H9 (cell line): ENCODE measurements around the gene MRM2. TPM values are rescaled to one million over a fixed set of nuclear protein-coding genes. Genes with fewer than 3 reads are reported as not detected.

Experiments
- DNase-seq: peaks from one replicate; pipeline ENCODE4 v3.0.0-alpha.2; 2017
- H2AFZ ChIP-seq: one replicate; pipeline ENCODE4 v1.6.1; 2013; ENCODE audit warnings: mild to moderate bottlenecking, low read length, control low read depth, moderate library complexity
- H2AK5ac ChIP-seq: 2 replicates; pipeline ENCODE4 v1.6.1; 2013; ENCODE audit warnings: low read length, control low read depth, mixed read lengths; ENCODE audit not compliant: insufficient read length
- H2BK120ac ChIP-seq: one replicate; pipeline ENCODE4 v1.6.1; 2013; ENCODE audit warnings: low read depth, mild to moderate bottlenecking, low read length, control low read depth, inconsistent platforms; ENCODE audit not compliant: poor library complexity, severe bottlenecking
- H2BK12ac ChIP-seq: 2 replicates; pipeline ENCODE4 v1.6.1; 2013; ENCODE audit warnings: low read length, control low read depth, mixed read lengths, low read depth; ENCODE audit not compliant: insufficient read length
- H2BK15ac ChIP-seq: 2 replicates; pipeline ENCODE4 v1.6.1; 2013; ENCODE audit warnings: low read depth, low read length, control low read depth
- H2BK20ac ChIP-seq: one replicate; pipeline ENCODE4 v1.6.1; 2013; ENCODE audit warnings: low read depth, mild to moderate bottlenecking, low read length, control low read depth, inconsistent platforms; ENCODE audit not compliant: poor library complexity, severe bottlenecking
- H2BK5ac ChIP-seq: 2 replicates; pipeline ENCODE4 v1.6.1; 2013; ENCODE audit warnings: low read length, control low read depth, mixed read lengths; ENCODE audit not compliant: insufficient read length
- H3K14ac ChIP-seq: 2 replicates; pipeline ENCODE4 v1.6.1; 2013; ENCODE audit warnings: low read length, control low read depth; ENCODE audit not compliant: insufficient read depth
- H3K18ac ChIP-seq: 2 replicates; pipeline ENCODE4 v1.6.1; 2013; ENCODE audit warnings: low read depth, mild to moderate bottlenecking, mixed read lengths, low read length, control low read depth; ENCODE audit not compliant: insufficient read length
- H3K23ac ChIP-seq: 2 replicates; pipeline ENCODE4 v1.6.1; 2013; ENCODE audit warnings: low read length, control low read depth, mixed read lengths, low read depth; ENCODE audit not compliant: insufficient read length
- H3K23me2 ChIP-seq: 2 replicates; pipeline ENCODE4 v1.6.1; 2013; ENCODE audit warnings: low read depth, mild to moderate bottlenecking, mixed read lengths, low read length, control low read depth; ENCODE audit not compliant: insufficient read length, poor library complexity, severe bottlenecking
- H3K27ac ChIP-seq: 2 replicates; pipeline ENCODE4 v1.5.1; 2013; ENCODE audit warnings: low read length, control low read depth, mixed read lengths, low read depth; ENCODE audit not compliant: insufficient read length
- H3K27me3 ChIP-seq: 2 replicates; pipeline ENCODE4 v1.6.1; 2013; ENCODE audit warnings: low read length, control low read depth, inconsistent platforms; ENCODE audit not compliant: insufficient read depth
- H3K4ac ChIP-seq: 2 replicates; pipeline ENCODE4 v1.6.1; 2013; ENCODE audit warnings: low read depth, mild to moderate bottlenecking, control low read depth, inconsistent platforms, low read length, moderate library complexity
- H3K4me1 ChIP-seq: 2 replicates; pipeline ENCODE4 v1.6.1; 2013; ENCODE audit warnings: low read length, control low read depth, inconsistent platforms; ENCODE audit not compliant: insufficient read depth
- H3K4me2 ChIP-seq: 2 replicates; pipeline ENCODE4 v1.6.1; 2013; ENCODE audit warnings: low read length, control low read depth, mixed read lengths; ENCODE audit not compliant: insufficient read length, insufficient read depth
- H3K56ac ChIP-seq: 2 replicates; pipeline ENCODE4 v1.6.1; 2013; ENCODE audit warnings: low read depth, mild to moderate bottlenecking, mixed read lengths, low read length, control low read depth; ENCODE audit not compliant: insufficient read length
- H3K79me1 ChIP-seq: 2 replicates; pipeline ENCODE4 v1.6.1; 2013; ENCODE audit warnings: low read depth, mild to moderate bottlenecking, moderate library complexity, low read length, control low read depth, inconsistent platforms; ENCODE audit not compliant: insufficient read depth, poor library complexity, severe bottlenecking
- H3K79me2 ChIP-seq: 2 replicates; pipeline ENCODE4 v1.6.1; 2013; ENCODE audit warnings: low read length, control low read depth, inconsistent platforms; ENCODE audit not compliant: insufficient read depth
- H3K9ac ChIP-seq: 2 replicates; pipeline ENCODE4 v1.6.1; 2013; ENCODE audit warnings: low read length, control low read depth, mixed read lengths; ENCODE audit not compliant: insufficient read length; ENCODE audit errors: extremely low read depth
- H3K9me3 ChIP-seq: one replicate; pipeline ENCODE4 v1.6.1; 2013; ENCODE audit warnings: low read depth, low read length, inconsistent platforms; ENCODE audit not compliant: control insufficient read depth
- H3T11ph ChIP-seq: one replicate; pipeline ENCODE4 v1.6.1; 2013; ENCODE audit warnings: mild to moderate bottlenecking, low read length, control low read depth, inconsistent platforms
- H4K20me1 ChIP-seq: one replicate; pipeline ENCODE4 v1.6.1; 2013; ENCODE audit not compliant: control insufficient read depth, insufficient read length, insufficient read depth
- H4K5ac ChIP-seq: 2 replicates; pipeline ENCODE4 v1.6.1; 2013; ENCODE audit warnings: low read depth, mild to moderate bottlenecking, mixed read lengths, low read length, control low read depth; ENCODE audit not compliant: insufficient read length
- H4K8ac ChIP-seq: replicated peaks from 2 replicates; pipeline ENCODE4 v1.6.1; 2013; ENCODE audit warnings: low read length, control low read depth, mixed read lengths, low read depth; ENCODE audit not compliant: insufficient read length
- H4K91ac ChIP-seq: 2 replicates; pipeline ENCODE4 v1.6.1; 2013; ENCODE audit warnings: low read depth, mild to moderate bottlenecking, moderate library complexity, mixed read lengths, low read length, control low read depth; ENCODE audit not compliant: insufficient read length
- H3K27ac Mint-ChIP-seq, 3 experiments: 2 replicates in 2 of 3; 3 replicates in 1 of 3; pipeline ENCODE4 v1.8.0; 2020 to 2021; ENCODE audit warnings: mixed read lengths in 3 of 3, mild to moderate bottlenecking in 1 of 3, moderate library complexity in 1 of 3
- H3K27me3 Mint-ChIP-seq: 2 replicates; pipeline ENCODE4 v1.8.0; 2021; ENCODE audit warnings: low read depth, mild to moderate bottlenecking, moderate library complexity, mixed read lengths
- H3K36me3 Mint-ChIP-seq, 3 experiments: 2 replicates in 2 of 3; 3 replicates in 1 of 3; pipeline ENCODE4 v1.8.0; 2020 to 2021; ENCODE audit warnings: low read depth in 3 of 3, mixed read lengths in 3 of 3; ENCODE audit not compliant: insufficient read depth in 1 of 3
- H3K4me1 Mint-ChIP-seq, 2 experiments: 2 replicates each; pipeline ENCODE4 v1.8.0; 2020; ENCODE audit warnings: mixed read lengths in 2 of 2
- H3K4me3 Mint-ChIP-seq, 2 experiments: 2 replicates in 1 of 2; 3 replicates in 1 of 2; pipeline ENCODE4 v1.8.0; 2020 to 2021; ENCODE audit warnings: mild to moderate bottlenecking in 2 of 2, mixed read lengths in 2 of 2, moderate library complexity in 1 of 2
- H3K9me3 Mint-ChIP-seq, 2 experiments: 2 replicates in 1 of 2; 3 replicates in 1 of 2; pipeline ENCODE4 v1.8.0; 2020; ENCODE audit warnings: mild to moderate bottlenecking in 2 of 2, mixed read lengths in 2 of 2, moderate library complexity in 1 of 2
- CTCF ChIP-seq: fragments of 200-600 bp; sonication (generic); conservative IDR thresholded peaks from 3 replicates; pipeline ENCODE4 v1.8.0; 2021; ENCODE audit warnings: antibody characterized with exemption, mild to moderate bottlenecking
- WGBS: extraction: QIAGEN DNeasy Blood & Tissue Kit; methylation state at CpG from one replicate; pipeline ENCODE4 v1.1.7; 2013; ENCODE audit warnings: missing lambda C conversion rate, low lambda C conversion rate, mixed read lengths; ENCODE audit not compliant: insufficient read length; ENCODE audit errors: extremely low coverage; 5-methylcytosine and 5-hydroxymethylcytosine counted together
- total RNA-seq: library from RNA; stranded (reverse); gene quantifications from 2 replicates; pipeline ENCODE4 v1.2.1, GENCODE V29; 2021

MRM2 gene
- total RNA-seq, 1 experiment from 2014 or later: 59.0 TPM

GRCh38 chr7:2225336-2225735, 16.7 kb downstream of the MRM2 start:
- WGBS: no CpG with 5 or more reads among the region's 14 CpGs
- Histone ChIP-seq H4K91ac (no peak overlapping the region), H2BK120ac (no peak overlapping the region), H2BK5ac (no peak overlapping the region), H3K9ac (no peak overlapping the region), H3K79me2 (no peaks in the 10 kb centered on the region; the same call in 1 of the 2 replicates), H3K23ac (no peak overlapping the region), H3K14ac (no peak overlapping the region), H2AFZ (no peak overlapping the region), H3K18ac (no peak overlapping the region), H4K5ac (no peak overlapping the region), H3K4me1 (no peaks in the 10 kb centered on the region), H4K20me1 (no peaks in the 10 kb centered on the region), H4K8ac (no peak overlapping the region), H3K27me3 (no peaks in the 10 kb centered on the region), H3K56ac (no peak overlapping the region), H2AK5ac (no peak overlapping the region), H3K79me1 (peaks cover 9% of the 10 kb centered on the region), H3K4ac (no peak overlapping the region), H2BK20ac (no peak overlapping the region), H2BK12ac (no peak overlapping the region), H3K9me3 (no peaks in the 10 kb centered on the region), H3K23me2 (no peaks in the 10 kb centered on the region), H3K27ac (no peak overlapping the region), H3T11ph (no peak overlapping the region), H3K4me2 (no peak overlapping the region), H2BK15ac (no peak overlapping the region)
- H3K27me3 Mint-ChIP-seq: no peaks in the 10 kb centered on the region
- H3K9me3 Mint-ChIP-seq: no peaks in the 10 kb centered on the region
- H3K4me1 Mint-ChIP-seq: no peaks in the 10 kb centered on the region
- peaks cover 34 to 81% (median 76%) of the 10 kb centered on the region in 3 experiments; a peak in 6 of 7 replicates for H3K36me3 Mint-ChIP-seq
- no peak overlapping the region for H3K27ac Mint-ChIP-seq
- TF ChIP-seq CTCF: no peak
- DNase-seq: no peak
- H3K4me3 Mint-ChIP-seq: no peak overlapping the region
